ENCODE results near the gene ARCN1.
"Not testable (repeated sequence)": the region's sequence is repeated elsewhere in the genome, so short reads cannot be mapped to it uniquely, and the experiment has no call there.

DNA sequence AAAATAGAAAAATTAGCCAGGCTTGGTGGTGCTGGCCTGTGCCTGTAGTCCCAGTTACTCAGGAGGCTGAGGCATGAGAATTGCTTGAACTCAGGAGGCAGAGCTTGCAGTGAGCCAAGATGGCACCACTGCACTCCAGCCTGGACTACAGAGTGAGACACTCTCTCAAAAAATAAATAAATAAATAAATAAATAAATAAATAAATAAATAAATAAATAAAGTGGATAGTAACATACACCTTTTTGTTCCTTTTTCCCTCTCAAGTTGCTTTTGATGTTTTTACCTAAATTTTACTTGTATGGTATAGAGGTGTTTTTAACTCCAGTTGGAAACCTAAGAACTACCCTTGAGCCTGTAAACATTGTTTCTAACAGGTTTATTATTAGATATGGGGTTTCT lies 5.8 kb downstream of the ARCN1 start:
- TF ChIP-seq, protein P1, sequence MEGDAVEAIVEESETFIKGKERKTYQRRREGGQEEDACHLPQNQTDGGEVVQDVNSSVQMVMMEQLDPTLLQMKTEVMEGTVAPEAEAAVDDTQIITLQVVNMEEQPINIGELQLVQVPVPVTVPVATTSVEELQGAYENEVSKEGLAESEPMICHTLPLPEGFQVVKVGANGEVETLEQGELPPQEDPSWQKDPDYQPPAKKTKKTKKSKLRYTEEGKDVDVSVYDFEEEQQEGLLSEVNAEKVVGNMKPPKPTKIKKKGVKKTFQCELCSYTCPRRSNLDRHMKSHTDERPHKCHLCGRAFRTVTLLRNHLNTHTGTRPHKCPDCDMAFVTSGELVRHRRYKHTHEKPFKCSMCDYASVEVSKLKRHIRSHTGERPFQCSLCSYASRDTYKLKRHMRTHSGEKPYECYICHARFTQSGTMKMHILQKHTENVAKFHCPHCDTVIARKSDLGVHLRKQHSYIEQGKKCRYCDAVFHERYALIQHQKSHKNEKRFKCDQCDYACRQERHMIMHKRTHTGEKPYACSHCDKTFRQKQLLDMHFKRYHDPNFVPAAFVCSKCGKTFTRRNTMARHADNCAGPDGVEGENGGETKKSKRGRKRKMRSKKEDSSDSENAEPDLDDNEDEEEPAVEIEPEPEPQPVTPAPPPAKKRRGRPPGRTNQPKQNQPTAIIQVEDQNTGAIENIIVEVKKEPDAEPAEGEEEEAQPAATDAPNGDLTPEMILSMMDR (IDR thresholded peaks at IDR 0.05; ENCODE audit: insufficient read depth, low read length) = not testable (repeated sequence)
- TF ChIP-seq SPI1 (IDR thresholded peaks at IDR 0.05; ENCODE audit: borderline replicate concordance, low read depth); GABPA (IDR thresholded peaks at IDR 0.05; ENCODE audit: low read depth); POLR2AphosphoS5 (IDR thresholded peaks at IDR 0.05; ENCODE audit: low read depth): not testable (repeated sequence)

All from HL-60 (cell line).